Measurements from ENCODE around the gene RPL10. TPM values are rescaled to one million over a fixed set of nuclear protein-coding genes. Genes with fewer than 3 reads are reported as not detected.
"Not testable (repeated sequence)": the region's sequence is repeated elsewhere in the genome, so short reads cannot be mapped to it uniquely, and the experiment has no call there.

The RPL10 gene
- total RNA-seq, 1 donor from 2014 or later = 5,113 TPM

- DNase-seq = no peak
- Mint-ChIP-seq H3K27me3 (no peaks in the 10 kb centered on the region), H3K4me1 (peaks cover 18% of the 10 kb centered on the region), H3K9me3 (no peaks in the 10 kb centered on the region), H3K4me3 (no peak overlapping the region), H3K36me3 (ENCODE audit: low read depth) (peaks cover 15% of the 10 kb centered on the region), H3K27ac (no peak overlapping the region)
- ChIA-PET CTCF (interaction anchor here (2.0 kb wide), 1 partner anchor 11 kb away, joined by 7 read pairs; no protein-coding TSS in a partner anchor), POLR2A (interaction anchor here (0.9 to 4.9 kb wide), 3 partner anchors 11 to 16 kb away, joined by 3 to 20 read pairs (median 4); partner anchors contain the start of gene RPL10)
- no peak for ATAC-seq (ENCODE audit: low read depth)
- intact Hi-C loops (cut with micrococcal nuclease) = no loop called here
- TF ChIP-seq, protein P1, sequence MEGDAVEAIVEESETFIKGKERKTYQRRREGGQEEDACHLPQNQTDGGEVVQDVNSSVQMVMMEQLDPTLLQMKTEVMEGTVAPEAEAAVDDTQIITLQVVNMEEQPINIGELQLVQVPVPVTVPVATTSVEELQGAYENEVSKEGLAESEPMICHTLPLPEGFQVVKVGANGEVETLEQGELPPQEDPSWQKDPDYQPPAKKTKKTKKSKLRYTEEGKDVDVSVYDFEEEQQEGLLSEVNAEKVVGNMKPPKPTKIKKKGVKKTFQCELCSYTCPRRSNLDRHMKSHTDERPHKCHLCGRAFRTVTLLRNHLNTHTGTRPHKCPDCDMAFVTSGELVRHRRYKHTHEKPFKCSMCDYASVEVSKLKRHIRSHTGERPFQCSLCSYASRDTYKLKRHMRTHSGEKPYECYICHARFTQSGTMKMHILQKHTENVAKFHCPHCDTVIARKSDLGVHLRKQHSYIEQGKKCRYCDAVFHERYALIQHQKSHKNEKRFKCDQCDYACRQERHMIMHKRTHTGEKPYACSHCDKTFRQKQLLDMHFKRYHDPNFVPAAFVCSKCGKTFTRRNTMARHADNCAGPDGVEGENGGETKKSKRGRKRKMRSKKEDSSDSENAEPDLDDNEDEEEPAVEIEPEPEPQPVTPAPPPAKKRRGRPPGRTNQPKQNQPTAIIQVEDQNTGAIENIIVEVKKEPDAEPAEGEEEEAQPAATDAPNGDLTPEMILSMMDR (IDR thresholded peaks at IDR 0.05) = no peak
Observed at GRCh38 chrX:154384284-154384892, 13.8 kb upstream of the RPL10 start.

DNA sequence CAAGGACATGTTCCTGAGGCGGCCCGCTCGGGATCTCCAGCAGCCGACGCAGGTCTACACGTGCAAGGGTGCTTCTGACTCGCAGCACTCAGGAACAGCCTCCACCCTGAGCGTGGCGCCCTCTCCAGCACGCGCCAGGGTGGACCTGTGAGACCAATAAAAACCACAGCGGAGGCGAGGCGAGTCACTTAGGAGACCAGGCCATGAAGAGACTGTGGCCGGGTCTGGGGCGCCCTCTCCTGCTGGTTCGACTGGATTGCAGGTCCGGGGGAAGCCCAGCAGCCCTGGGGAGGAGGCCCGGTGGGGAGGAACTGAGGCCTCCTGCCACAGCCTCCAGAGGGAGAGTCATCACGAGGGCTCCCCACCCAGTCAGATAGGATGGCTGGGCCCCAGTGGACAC is 10.1 kb upstream of the RPL10 start:
- POLR2A ChIA-PET; H3K27me3 Mint-ChIP-seq; CTCF ChIA-PET; H3K9me3 Mint-ChIP-seq; H3K36me3 Mint-ChIP-seq (ENCODE audit: low read depth); H3K27ac Mint-ChIP-seq; intact Hi-C loops (cut with micrococcal nuclease); DNase-seq; H3K4me3 Mint-ChIP-seq; H3K4me1 Mint-ChIP-seq: not testable (repeated sequence)
- peak; percentile 23 for ATAC-seq (ENCODE audit: low read depth)

- H3K9me3 Mint-ChIP-seq; H3K36me3 Mint-ChIP-seq (ENCODE audit: low read depth); H3K27me3 Mint-ChIP-seq; POLR2A ChIA-PET; intact Hi-C loops (cut with micrococcal nuclease); DNase-seq; H3K4me3 Mint-ChIP-seq; CTCF ChIA-PET; H3K27ac Mint-ChIP-seq; H3K4me1 Mint-ChIP-seq: not testable (repeated sequence)
- ATAC-seq (ENCODE audit: low read depth) = peak; percentile 14
Observed at GRCh38 chrX:154388649-154389048, 9.5 kb upstream of the RPL10 start.

DNA sequence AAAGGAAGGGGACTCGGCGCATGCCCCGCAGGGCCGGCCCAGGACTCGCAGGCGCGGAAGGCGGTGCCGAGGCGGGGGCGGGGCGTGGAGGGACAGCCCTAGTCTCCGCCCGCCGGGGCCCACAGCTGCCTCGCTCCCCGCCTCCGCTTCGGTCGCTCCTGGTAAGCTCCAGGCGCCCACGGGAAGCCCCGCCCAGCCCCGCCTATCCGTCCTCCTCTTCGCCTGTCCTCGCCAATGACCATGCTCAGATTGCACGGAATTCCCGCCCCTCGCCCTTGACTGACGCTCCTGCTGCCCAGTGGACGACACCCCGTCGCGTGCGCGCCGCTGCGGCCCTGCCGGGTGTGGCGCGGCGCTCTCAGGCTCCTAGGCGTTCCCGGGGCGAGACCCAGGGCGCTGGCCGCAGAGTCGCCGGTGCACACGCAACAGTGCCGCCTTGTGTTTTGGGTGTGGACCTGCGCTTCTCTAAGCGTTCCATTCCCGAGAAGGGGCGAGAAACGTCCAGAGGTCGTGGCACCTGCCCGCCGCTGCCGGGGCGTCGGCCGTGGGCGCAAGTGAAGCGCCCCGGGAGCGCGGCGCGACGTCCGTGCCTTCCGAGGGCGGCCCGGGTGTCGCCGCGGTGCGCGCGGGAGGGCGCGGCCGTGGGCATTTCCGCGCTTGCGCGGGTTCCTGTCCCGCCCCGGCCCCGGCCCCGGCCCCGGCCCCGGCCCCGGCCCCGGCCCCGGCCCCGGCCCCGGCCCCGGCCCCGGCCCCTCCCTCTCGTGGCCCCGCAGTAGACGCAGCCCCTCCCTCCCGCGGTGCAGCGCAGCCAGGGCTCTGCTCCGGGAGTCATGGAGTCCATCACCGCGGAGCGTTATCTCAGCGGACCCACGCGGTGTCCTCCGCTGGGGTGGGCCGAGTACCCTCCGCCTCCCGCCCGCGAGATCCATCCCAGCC is 8.1 kb upstream of the RPL10 start:
- POLR2A ChIA-PET; H3K9me3 Mint-ChIP-seq; intact Hi-C loops (cut with micrococcal nuclease); H3K27ac Mint-ChIP-seq; H3K4me3 Mint-ChIP-seq; CTCF ChIA-PET; H3K4me1 Mint-ChIP-seq; H3K36me3 Mint-ChIP-seq (ENCODE audit: low read depth); H3K27me3 Mint-ChIP-seq: not testable (repeated sequence)
- ATAC-seq (ENCODE audit: low read depth) (peak; percentile 74), DNase-seq (peak; percentile 30)

GRCh38 chrX:154396363-154396762 is 1.8 kb upstream of the RPL10 start:
- POLR2A ChIA-PET = interaction anchor here (2.4 to 6.2 kb wide), 2 partner anchors 13 to 14 kb away, joined by 20 to 125 read pairs; partner anchors contain the start of genes DNASE1L1 and TAFAZZIN
- intact Hi-C loops (cut with micrococcal nuclease) = loop anchor here (5.0 kb wide), 4 partner anchors 41 to 136 kb away; partner anchors contain the start of genes GDI1, LAGE3 and SLC10A3

DNA sequence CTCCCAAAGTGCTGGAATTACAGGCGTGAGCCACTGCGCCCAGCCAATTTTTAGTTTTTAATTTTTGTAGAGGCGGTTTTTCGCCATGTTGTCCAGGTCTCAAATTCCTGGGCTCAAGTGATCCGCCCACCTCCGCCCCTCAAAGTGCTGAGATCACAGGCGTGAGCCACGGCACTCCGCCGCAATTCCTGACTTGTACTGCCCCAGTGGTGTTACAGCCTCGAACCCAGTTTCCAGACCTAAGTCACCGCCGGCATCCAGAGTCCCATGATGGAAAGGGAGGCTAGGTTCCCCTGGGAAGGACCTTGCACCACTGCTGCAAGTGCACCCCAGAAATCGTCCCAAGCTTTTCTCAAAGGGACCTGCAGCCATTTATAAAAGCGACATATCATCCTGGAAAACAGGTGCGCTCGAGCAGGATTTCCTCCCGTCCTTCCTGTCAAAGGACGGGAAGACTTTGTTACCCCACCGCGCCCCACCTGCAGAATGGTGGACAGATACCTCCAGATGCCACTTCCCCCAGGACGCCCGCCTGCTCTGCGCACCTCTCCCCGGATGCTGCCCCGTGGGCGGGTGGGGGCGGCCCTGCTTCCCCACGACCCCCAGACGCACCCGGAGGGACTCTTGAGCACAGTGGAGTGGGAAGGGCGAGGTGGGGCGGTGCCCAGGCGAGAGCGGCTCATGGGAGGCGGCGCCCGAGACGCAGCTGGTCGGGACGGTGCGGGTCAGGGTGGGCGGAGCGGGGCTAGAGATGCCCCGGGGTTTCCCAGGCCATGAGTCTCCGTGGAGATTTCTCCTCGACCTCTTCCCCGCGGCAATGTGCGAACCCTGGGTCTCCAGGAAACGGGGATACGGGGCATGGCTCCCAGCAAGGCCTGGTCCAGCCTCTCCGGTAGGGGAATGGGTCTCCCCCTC is 947 bp upstream of the RPL10 start:
- peak overlapping the region; percentile 97 for H3K4me3 Mint-ChIP-seq
- peak overlapping the region; percentile 99 for H3K27ac Mint-ChIP-seq
- DNase-seq = peak; percentile 65
- ChIA-PET CTCF (interaction anchor here (1.3 kb wide), 1 partner anchor 32 kb away, joined by 4 read pairs; no protein-coding TSS in a partner anchor), POLR2A (interaction anchor here (0.5 to 6.2 kb wide), 33 partner anchors 12 to 473 kb away, joined by 3 to 125 read pairs (median 5); partner anchors contain the start of genes ARHGAP4, ATP6AP1, DNASE1L1 and EMD)
- peaks cover 26% of the 10 kb centered on the region for H3K4me1 Mint-ChIP-seq
- H3K27me3 Mint-ChIP-seq = no peaks in the 10 kb centered on the region
- peak; percentile 66 for ATAC-seq (ENCODE audit: low read depth)
- intact Hi-C loops (cut with micrococcal nuclease) = loop anchor here (5.0 kb wide), 4 partner anchors 40 to 135 kb away; partner anchors contain the start of genes GDI1, LAGE3 and SLC10A3
- TF ChIP-seq, protein P1 (IDR thresholded peaks at IDR 0.05) = no peak
- peaks cover 36% of the 10 kb centered on the region for H3K36me3 Mint-ChIP-seq (ENCODE audit: low read depth)
- H3K9me3 Mint-ChIP-seq = no peaks in the 10 kb centered on the region

More at GRCh38 chrX:154396363-154396762, 1.8 kb upstream of the RPL10 start:
- Mint-ChIP-seq H3K4me1 (peaks cover 26% of the 10 kb centered on the region), H3K36me3 (ENCODE audit: low read depth) (peaks cover 33% of the 10 kb centered on the region), H3K4me3 (peak overlapping the region; percentile 97)
- H3K9me3 Mint-ChIP-seq; DNase-seq; H3K27ac Mint-ChIP-seq; ATAC-seq (ENCODE audit: low read depth); H3K27me3 Mint-ChIP-seq; CTCF ChIA-PET: not testable (repeated sequence)
